ENCODE results near the gene TANGO2. TPM values are rescaled to one million over a fixed set of nuclear protein-coding genes. Genes with fewer than 3 reads are reported as not detected.

Gene TANGO2
- total RNA-seq, 3 donors from 2014 or later: 17.5 to 29.7 (median 27.6) TPM

DNA sequence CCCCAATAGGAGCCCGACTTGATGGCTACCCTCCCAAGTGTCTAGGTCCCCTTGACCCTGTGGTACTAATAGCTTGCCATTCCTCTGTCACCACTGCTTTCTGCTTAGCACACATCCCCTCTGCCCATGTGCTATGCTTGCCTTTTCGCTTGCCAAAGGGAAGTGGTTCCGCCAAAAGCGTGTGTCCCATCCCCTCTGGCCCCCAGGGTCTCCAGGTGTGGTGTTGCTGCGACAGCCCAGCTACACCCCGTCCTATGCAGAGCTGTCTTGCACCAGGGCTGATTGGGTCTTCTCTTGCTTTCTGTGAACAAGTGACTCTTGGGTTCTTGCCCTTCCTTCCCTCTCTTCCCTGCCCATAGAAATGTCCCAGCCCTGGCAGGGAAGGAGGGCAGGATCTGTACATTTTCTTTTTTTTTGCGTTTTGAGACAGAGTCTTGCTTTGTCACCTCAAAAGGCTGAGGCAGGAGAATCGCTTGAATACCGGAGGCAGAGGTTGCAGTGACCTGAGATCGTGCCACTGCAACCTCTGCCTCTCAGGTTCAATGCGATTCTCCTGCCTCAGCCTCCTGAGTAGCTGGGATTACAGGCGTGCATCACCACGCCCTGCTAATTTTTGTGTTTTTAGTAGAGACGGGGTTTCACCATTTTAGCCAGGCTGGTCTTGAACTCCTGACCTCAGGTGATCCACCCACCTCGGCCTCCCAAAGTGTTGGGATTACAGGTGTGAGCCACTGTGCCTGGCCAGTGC, 3.9 kb downstream of the TANGO2 start:
- ATAC-seq (no peak), DNase-seq (peak in 1 of 3 donors; percentile 12)
- no peaks in the 10 kb centered on the region for H3K9me3 ChIP-seq
- TF ChIP-seq, protein P1, sequence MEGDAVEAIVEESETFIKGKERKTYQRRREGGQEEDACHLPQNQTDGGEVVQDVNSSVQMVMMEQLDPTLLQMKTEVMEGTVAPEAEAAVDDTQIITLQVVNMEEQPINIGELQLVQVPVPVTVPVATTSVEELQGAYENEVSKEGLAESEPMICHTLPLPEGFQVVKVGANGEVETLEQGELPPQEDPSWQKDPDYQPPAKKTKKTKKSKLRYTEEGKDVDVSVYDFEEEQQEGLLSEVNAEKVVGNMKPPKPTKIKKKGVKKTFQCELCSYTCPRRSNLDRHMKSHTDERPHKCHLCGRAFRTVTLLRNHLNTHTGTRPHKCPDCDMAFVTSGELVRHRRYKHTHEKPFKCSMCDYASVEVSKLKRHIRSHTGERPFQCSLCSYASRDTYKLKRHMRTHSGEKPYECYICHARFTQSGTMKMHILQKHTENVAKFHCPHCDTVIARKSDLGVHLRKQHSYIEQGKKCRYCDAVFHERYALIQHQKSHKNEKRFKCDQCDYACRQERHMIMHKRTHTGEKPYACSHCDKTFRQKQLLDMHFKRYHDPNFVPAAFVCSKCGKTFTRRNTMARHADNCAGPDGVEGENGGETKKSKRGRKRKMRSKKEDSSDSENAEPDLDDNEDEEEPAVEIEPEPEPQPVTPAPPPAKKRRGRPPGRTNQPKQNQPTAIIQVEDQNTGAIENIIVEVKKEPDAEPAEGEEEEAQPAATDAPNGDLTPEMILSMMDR (IDR thresholded peaks at IDR 0.05): no peak
- no peak overlapping the region for H3K4me3 ChIP-seq
- peaks cover 10% of the 10 kb centered on the region for H3K4me1 ChIP-seq (ENCODE audit: low read depth)
- H3K36me3 ChIP-seq (ENCODE audit: low read depth): no peaks in the 10 kb centered on the region
- intact Hi-C loops (cut with DNase I, micrococcal nuclease): no loop called here

DNA sequence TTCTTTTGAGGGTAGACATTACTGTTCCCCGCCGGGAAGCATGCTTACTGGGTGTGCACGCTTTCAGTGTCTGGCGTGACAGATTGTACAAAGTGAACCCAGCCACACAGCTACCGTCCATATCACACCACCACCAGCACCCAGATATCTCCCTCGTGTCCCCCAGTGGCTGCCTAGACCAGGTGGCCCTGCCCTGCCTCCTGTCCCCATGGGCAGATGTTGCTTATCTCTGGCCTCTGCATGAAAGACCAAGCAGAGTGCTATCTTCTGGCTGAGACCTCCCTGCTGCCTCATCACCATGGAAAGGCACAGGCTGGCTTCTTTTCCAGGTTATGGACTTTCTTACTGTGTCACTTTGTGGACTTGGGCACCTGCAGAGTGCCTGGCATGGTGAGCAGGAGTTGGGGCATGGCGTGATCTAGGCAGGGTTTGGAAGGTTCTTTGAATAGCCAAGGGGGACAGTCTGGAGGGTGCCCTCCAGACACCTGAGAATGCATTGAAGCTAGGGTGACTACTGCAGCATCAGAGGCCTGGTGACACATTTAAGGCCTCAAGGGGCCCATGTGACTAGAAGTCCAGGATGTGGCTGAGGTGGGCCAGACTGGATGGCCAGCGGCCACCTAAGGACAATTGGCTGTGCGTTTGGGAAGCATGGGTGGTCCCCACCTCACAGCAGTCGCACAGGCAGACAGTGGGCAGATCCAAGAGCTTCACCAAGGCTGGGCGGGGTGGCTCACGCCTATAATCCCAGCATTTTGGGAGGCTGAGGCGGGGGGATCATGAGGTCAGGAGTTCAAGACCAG, 4.7 kb downstream of the TANGO2 start:
- ATAC-seq: no peak
- peak in 1 of 3 donors; percentile 39 for DNase-seq
- no peaks in the 10 kb centered on the region for H3K36me3 ChIP-seq (ENCODE audit: low read depth)
- TF ChIP-seq, protein P1 (IDR thresholded peaks at IDR 0.05): no peak
- intact Hi-C loops (cut with DNase I, micrococcal nuclease): no loop called here
- H3K4me1 ChIP-seq (ENCODE audit: low read depth): peaks cover 10% of the 10 kb centered on the region
- H3K4me3 ChIP-seq: no peak overlapping the region
- no peaks in the 10 kb centered on the region for H3K9me3 ChIP-seq

DNA sequence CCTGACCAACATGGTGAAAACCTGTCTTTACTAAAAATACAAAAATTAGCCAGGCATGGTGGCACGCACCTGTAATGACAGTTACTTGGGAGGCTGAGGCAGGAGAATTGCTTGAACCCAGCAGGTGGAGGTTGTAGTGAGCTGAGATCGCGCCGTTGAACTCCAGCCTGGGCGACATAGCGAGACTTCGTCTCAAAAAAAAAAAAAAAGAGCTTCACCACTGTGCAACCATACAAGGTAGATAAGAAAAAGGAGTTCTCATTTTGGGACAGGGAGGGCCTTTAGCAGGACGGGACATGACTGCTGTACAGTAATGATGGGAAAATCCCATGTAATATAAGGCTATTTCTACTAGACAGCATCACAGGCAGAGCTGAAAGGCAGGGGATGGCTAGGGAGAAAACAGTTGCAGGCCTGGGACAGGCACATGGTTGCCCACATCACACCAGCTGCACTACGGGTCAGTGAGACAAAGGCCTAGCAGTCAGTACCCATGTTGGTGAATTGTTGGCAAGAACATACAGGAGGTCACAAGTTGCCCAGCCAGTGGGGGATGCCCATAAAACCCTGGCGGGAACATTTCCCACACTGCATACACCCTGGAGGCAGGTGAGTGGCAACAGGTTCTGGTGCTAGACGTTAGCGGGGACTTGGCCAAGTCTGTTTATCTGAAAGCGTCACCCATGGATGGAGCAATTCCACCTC, 5.4 kb downstream of the TANGO2 start:
- TF ChIP-seq, protein P1 (IDR thresholded peaks at IDR 0.05): no peak
- Histone ChIP-seq H3K36me3 (ENCODE audit: low read depth) (no peaks in the 10 kb centered on the region), H3K4me3 (no peak overlapping the region), H3K4me1 (ENCODE audit: low read depth) (peaks cover 10% of the 10 kb centered on the region), H3K9me3 (no peaks in the 10 kb centered on the region)
- intact Hi-C loops (cut with DNase I, micrococcal nuclease): no loop called here
- peak in 1 of 3 donors; percentile 3 for DNase-seq
- ATAC-seq: no peak

DNA sequence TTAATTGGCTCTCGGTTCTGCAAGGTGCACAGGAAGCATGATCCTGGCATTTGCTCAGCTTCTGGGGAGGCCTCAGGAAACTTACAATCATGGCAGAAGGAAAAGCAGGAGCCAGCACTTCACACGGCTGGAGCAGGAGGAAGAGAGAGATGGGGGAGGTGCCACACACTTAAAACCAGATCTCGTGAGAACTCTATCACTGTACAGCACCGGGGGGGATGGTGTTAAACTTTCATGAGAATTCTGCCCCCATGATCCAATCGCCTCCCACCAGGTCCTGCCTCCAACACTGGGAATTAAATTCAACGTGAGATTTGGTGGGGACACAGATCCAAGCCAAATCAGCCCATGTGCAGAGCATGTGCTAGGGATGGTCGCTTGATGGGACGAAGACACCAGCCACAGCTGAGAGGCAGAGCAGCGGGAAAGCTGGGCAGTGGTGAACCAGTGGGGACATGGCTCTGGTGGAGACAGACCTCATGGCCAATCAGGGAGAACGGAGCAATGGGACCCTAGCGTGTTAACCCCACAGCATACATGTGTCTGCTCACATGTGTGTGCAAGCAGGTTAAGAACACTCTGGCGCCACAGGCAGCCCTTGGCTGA, 6.2 kb downstream of the TANGO2 start:
- no peaks in the 10 kb centered on the region for H3K9me3 ChIP-seq
- H3K36me3 ChIP-seq (ENCODE audit: low read depth): no peaks in the 10 kb centered on the region
- ATAC-seq: no peak
- H3K4me1 ChIP-seq (ENCODE audit: low read depth): peaks cover 5% of the 10 kb centered on the region
- DNase-seq: peak in 1 of 3 donors; percentile 23
- intact Hi-C loops (cut with DNase I, micrococcal nuclease): no loop called here
- H3K4me3 ChIP-seq: no peak overlapping the region
- TF ChIP-seq, protein P1 (IDR thresholded peaks at IDR 0.05): no peak

All from mucosa of descending colon (tissue), 3 donors.